Epithelial cell of esophagus (primary cell): ENCODE results near the gene PRSS50.

Experiments
- DNase-seq: peaks from one replicate; pipeline ENCODE4 v3.0.0; 2010; ENCODE audit warnings: low read depth
- H3K4me3 ChIP-seq: 2 replicates; pipeline ENCODE4 v1.5.1; 2011; ENCODE audit warnings: mild to moderate bottlenecking, low read length, control low read depth
- TF ChIP-seq, protein P1 (sequence below): IDR thresholded peaks from 2 replicates; pipeline ENCODE4 v1.5.1; 2011; ENCODE audit warnings: low read depth, mild to moderate bottlenecking, low read length, control low read depth, inconsistent platforms; ENCODE audit not compliant: insufficient read depth; ENCODE audit errors: missing control alignments

Gene PRSS50

DNA sequence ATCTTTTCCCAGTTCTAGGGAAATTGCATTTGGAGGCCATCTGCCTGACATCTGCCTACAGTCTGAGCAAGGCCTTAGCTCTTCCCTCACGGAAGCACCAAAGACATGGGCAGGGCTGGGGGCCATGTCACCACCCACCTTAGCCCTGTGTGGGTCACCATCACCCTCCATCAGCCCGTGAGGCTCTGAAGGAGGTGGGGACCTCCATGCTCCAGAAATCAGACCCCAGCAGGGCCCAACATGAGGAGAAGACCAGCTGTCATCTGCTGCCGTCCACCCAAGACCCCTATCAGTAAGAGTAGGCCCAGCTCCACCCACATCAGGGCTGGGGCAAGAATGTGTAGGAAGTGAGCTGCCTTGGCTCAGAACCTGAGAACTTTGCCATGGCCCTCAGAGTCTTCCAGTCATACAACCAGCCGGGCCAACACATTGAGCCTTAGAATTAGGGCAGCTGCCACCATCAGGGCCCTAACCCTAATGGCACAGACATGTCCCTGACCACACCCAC is 14.6 kb downstream of the PRSS50 start:
- no peak for DNase-seq
- TF ChIP-seq, protein P1, sequence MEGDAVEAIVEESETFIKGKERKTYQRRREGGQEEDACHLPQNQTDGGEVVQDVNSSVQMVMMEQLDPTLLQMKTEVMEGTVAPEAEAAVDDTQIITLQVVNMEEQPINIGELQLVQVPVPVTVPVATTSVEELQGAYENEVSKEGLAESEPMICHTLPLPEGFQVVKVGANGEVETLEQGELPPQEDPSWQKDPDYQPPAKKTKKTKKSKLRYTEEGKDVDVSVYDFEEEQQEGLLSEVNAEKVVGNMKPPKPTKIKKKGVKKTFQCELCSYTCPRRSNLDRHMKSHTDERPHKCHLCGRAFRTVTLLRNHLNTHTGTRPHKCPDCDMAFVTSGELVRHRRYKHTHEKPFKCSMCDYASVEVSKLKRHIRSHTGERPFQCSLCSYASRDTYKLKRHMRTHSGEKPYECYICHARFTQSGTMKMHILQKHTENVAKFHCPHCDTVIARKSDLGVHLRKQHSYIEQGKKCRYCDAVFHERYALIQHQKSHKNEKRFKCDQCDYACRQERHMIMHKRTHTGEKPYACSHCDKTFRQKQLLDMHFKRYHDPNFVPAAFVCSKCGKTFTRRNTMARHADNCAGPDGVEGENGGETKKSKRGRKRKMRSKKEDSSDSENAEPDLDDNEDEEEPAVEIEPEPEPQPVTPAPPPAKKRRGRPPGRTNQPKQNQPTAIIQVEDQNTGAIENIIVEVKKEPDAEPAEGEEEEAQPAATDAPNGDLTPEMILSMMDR: no peak
- H3K4me3 ChIP-seq: no peak overlapping the region

DNA sequence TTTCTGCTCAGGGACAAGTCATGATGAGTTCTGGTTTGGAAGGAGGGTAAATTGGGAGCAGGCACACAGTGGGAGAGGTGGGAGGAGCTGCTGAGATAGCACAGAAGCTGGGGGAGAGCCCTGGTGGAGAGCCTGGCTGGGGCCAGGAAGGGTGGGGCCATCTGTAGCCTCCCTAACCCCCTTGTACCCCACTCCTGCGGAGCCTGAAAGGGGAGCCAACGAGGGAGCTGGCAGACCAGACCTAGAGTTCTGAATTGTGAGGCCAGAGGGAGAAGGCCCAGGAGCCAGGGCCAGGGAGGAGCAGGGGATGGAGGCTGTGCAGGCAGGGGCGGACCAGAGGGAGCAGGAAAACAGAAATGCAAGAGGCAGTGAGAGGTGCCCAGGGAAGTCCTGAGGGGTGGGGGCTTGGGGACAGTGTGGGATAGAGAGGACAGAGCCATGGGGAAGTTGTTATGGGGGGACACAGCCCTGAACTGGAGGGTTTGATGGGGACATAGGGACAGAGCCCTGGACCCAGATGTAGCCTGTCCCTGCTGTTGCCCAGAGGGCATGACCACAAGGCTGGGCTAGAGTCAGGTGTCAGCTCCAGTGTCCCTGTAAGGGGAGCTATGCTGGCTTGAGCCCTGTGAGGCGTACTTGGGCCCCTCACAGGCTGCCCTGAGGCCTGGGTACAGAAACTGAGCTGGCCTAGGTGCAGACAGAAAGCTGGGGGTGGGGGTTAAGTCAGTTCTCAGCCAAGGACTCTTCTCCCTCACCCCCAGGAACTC is 15.2 kb downstream of the PRSS50 start:
- H3K4me3 ChIP-seq: no peak overlapping the region
- TF ChIP-seq, protein P1: no peak
- DNase-seq: no peak

DNA sequence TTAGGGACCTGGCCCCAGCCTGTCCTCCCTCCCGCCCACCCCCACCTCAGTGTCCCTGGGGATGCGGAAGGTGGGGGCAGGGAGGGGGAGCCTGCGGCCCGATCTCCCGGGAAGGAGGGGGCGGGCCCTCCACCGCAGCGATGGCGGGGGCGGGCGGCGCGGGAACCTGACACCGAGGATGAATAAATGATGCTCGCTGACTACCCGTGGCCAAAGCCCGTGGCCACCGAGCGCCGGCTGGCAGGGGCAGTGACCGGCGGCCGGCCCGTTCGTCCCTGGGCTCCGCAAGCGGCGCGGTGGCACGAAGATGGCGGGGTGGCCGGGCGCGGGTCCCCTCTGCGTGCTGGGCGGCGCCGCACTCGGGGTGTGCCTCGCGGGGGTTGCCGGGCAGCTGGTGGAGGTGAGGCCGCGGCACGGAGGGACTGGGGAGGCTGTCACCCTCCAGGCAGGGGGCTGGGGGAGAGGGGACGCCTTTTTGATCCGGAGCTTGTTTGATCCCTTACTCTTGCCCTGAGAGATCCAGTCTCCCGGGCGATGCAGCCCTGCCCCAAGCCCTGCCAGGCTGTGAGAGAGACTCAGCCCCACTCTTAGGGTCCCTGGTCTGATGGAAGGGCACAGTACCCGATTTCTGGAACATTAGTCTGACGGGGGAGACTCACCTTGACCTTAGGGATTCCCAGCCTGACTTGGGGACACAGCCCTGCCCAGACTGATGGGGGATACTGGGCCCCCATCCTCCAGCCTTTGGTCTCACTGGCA is 16.3 kb downstream of the PRSS50 start, which contains the start of gene TMIE:
TSS of gene TMIE (plus strand) at position 212 of the 759 bp plus-strand sequence. CDS start at position 308, 96 bp downstream.
- no peak within 1 kb of the TSS for H3K4me3 ChIP-seq
- no peak for DNase-seq
- TF ChIP-seq, protein P1: no peak

DNA sequence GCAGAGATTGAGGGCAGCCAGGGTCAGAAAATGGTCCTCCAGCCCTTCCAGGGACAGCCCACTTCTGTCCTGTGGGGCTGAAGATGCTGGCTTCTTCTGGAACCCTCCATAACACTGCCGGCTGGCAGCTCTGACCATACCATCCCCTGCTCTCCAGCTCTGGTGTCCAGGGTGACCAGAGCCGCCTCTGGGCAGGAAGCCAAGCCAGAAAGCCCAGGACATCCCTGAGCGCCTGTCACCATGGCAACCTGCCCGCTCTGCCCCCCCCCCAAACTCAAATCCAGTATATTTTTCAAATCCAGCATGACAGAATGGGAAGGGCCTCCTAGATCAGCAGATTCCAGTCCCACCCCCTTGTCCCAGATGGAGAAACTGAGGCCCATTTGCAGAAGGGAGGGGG is 16.9 kb downstream of the PRSS50 start:
- no peak overlapping the region for H3K4me3 ChIP-seq
- DNase-seq: no peak
- TF ChIP-seq, protein P1: no peak

DNA sequence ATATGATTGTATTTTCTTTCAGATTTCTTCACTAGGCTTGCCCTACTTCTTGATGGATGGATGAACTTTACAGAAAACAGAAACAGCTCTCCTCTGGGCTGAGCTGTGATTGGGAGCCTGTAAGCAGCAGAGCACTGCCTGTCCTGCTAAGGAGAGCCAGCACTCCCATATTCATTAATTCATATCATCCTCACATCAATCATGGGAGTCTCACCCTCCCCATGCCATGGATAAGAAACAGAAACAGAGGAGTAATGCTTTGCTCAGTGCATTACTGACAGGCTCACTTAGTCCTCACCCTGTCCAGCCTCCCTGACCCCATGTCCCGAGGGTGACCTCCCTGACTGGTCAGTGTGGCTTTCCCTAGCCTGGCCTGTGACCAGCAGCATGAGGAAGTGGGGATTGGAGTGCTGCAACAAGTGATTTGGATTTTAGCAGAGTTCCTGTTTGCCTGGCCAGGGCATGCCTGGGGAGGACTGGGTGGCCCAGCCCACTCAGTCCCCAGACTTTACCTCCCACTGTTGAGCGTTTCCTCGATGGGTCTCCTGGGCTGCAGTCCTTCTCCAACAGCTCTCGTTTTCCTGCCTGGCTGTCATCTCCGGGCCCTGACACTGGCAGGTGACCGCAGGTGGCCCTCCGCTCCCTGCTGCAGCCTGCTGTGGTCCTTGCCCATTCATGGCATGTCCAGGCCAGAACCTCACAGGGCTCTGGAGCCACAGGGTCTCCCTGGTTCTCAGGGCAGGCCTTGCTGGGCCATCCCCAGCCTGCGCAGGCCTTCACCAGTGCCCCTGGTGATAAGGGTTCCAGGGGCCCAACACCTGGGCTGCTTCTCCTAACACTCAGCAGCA is 17.8 kb downstream of the PRSS50 start:
- H3K4me3 ChIP-seq: no peak overlapping the region
- DNase-seq: no peak
- TF ChIP-seq, protein P1: no peak
